HL-60 (cell line): ENCODE results near the gene SUCO.

Experiments used
- CTCF ChIP-seq: IDR thresholded peaks from one replicate; pipeline ENCODE4 v1.5.1; 2011; ENCODE audit warnings: low read length, control low read depth, inconsistent platforms; ENCODE audit not compliant: insufficient read depth
- POLR2AphosphoS5 ChIP-seq: IDR thresholded peaks from 2 replicates; pipeline ENCODE4 v1.6.1; 2012; ENCODE audit warnings: low read depth
- REST ChIP-seq: IDR thresholded peaks from 2 replicates; pipeline ENCODE4 v1.6.1; 2012; ENCODE audit warnings: low read depth; ENCODE audit not compliant: insufficient replicate concordance
- SPI1 ChIP-seq: IDR thresholded peaks from 2 replicates; pipeline ENCODE4 v1.6.1; 2012; ENCODE audit warnings: low read depth, mild to moderate bottlenecking, borderline replicate concordance

GRCh38 chr1:172494166-172494565 lies 38.8 kb upstream of the SUCO start:
- TF ChIP-seq CTCF (no peak), SPI1 (no peak), POLR2AphosphoS5 (no peak), REST (no peak)
